HUES6 (cell line): ENCODE results near the gene NDEL1.

Source experiments
- H3K27ac ChIP-seq: 2 replicates; pipeline ENCODE4 v1.7.0; 2013; ENCODE audit warnings: low read depth, mild to moderate bottlenecking, low read length, inconsistent platforms
- H3K27me3 ChIP-seq: 2 replicates; pipeline ENCODE4 v1.6.1; 2013; ENCODE audit warnings: low read length; ENCODE audit not compliant: control insufficient read depth, insufficient read depth
- H3K36me3 ChIP-seq: 2 replicates; pipeline ENCODE4 v1.6.1; 2013; ENCODE audit warnings: low read length; ENCODE audit not compliant: control insufficient read depth, insufficient read depth
- H3K4me1 ChIP-seq: 2 replicates; pipeline ENCODE4 v1.6.1; 2013; ENCODE audit warnings: low read length; ENCODE audit not compliant: control insufficient read depth, insufficient read depth
- H3K4me3 ChIP-seq: 2 replicates; pipeline ENCODE4 v1.5.1; 2013; ENCODE audit warnings: low read depth, low read length
- H3K9ac ChIP-seq: one replicate; pipeline ENCODE4 v1.6.1; 2013; ENCODE audit warnings: mild to moderate bottlenecking, low read length
- H3K9me3 ChIP-seq: 2 replicates; pipeline ENCODE4 v1.6.1; 2013; ENCODE audit warnings: low read depth, low read length; ENCODE audit not compliant: control insufficient read depth, insufficient read depth

Gene NDEL1

DNA sequence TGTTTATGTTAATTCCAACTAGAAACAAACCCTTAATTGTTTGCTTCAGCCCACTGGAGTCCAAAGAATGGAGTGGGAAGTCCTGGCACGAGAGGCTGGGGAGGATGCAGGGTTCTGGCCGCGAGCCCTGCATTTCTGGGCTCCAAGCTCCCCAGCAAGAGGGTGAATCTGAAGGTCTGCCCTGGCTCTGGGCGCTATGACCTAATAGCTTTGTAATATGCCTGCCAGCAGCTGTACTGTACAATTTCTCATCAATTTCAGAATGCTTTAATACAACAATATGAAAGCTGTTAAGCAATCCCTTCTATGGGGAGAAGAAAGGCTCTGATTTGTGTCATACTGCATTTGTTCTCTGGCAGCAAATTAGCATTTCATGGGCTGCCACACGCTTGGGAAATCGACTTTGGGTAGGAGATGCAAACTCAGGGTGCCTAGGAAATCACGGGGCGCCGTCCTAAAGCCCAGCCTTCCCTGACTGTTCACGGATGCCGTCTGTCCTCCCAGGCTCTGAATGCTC is 43.8 kb downstream of the NDEL1 start:
- Histone ChIP-seq H3K9me3 (no peaks in the 10 kb centered on the region; the same call in 1 of the 2 replicates), H3K4me1 (no peaks in the 10 kb centered on the region), H3K4me3 (no peak overlapping the region), H3K27ac (no peak overlapping the region), H3K36me3 (peaks cover 100% of the 10 kb centered on the region), H3K9ac (no peak overlapping the region), H3K27me3 (no peaks in the 10 kb centered on the region)

DNA sequence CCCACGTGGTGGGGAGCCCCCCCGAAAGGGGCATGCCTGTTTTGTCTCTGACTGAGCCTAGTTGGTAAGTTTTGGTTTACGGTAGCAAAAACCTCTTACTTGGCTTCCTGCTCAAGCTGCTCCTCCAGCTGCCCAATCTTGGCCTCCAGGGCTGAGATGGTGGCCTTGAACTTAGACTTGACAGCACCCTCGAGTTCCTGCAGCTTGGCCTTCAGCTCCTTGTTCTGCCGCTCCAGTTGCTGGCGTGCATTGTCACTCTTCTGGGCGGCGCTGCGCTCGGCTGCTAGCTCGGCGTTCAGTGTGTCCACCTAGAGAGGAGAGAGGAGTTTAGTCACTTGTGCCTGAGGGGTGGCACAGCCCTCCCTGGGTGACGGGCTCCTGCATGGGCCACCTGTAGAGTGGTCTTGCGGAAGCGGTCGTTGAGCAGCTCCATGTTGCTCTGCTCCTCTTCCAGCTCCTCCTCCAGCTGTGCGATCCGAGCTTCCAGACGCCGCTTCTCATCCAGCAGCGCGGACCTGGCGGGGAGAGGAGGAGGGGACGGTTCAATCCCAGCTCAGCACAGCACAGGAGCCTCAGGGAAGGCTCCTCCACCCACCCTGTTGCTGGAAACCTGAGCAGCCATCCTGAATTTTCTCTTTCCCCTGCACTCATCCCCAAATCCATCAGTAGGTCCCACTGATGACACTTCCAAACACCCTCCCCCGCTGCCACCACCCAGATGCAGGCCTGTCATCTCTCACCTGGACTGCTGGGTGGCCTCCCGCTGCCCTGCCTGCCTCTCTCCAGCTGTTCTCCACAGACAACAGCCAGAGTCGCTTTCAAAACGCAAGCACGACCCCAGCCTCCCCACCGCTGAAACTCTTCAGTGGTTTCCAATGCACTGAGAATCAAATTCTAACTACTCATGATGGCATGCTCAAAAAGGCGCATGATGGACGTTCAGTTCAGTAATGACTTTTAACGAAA is 44.6 kb downstream of the NDEL1 start:
- no peak overlapping the region for H3K4me3 ChIP-seq
- H3K9me3 ChIP-seq, result no peaks in the 10 kb centered on the region; the same call in 1 of the 2 replicates
- no peaks in the 10 kb centered on the region for H3K4me1 ChIP-seq
- H3K36me3 ChIP-seq, result peaks cover 100% of the 10 kb centered on the region
- H3K27me3 ChIP-seq, result no peaks in the 10 kb centered on the region
- no peak overlapping the region for H3K9ac ChIP-seq
- H3K27ac ChIP-seq, result no peak overlapping the region

DNA sequence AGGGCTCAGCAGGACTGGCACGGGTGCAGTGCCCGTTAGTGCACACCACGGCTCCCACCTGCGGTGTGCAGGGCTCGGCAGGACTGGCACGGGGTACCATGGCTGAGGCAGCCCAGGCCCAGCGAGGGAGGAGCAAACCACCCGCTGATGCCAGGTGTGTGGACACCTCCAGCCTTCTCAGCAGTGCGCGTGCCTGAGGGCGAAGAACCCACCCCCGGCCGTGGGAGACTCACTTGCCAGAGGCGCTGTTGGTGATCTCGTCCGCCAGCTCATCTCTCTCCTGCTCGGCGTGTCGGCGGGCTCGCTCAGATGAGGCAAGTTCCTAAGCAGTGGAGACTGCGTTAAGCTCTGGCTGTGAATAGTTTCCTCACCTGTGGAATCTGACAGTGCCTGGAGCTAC is 45.4 kb downstream of the NDEL1 start:
- no peaks in the 10 kb centered on the region for H3K4me1 ChIP-seq
- H3K9ac ChIP-seq, result no peak overlapping the region
- H3K36me3 ChIP-seq, result peaks cover 100% of the 10 kb centered on the region
- no peak overlapping the region for H3K27ac ChIP-seq
- H3K9me3 ChIP-seq, result no peaks in the 10 kb centered on the region; the same call in 1 of the 2 replicates
- no peak overlapping the region for H3K4me3 ChIP-seq
- H3K27me3 ChIP-seq, result no peaks in the 10 kb centered on the region

DNA sequence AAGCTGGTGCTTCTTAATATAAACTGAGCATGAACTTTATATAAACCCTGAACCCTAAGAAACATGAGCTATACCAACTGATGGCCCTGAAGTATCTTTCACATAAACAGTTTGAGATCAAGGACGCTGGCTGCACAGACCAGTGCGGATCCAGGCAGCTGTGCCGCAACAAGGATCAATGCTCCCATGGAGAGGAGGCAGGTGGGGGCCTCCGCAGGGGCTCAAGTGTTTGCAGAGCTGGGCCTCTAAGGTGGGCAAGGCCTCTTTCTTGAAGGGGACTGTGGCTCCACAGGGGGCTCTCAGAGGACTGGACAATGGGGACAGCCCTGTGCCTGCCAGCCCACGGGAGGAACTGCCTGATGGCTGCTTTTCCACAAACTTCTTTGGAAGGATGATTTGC is 46.0 kb downstream of the NDEL1 start:
- H3K27ac ChIP-seq, result no peak overlapping the region
- peaks cover 100% of the 10 kb centered on the region for H3K36me3 ChIP-seq

DNA sequence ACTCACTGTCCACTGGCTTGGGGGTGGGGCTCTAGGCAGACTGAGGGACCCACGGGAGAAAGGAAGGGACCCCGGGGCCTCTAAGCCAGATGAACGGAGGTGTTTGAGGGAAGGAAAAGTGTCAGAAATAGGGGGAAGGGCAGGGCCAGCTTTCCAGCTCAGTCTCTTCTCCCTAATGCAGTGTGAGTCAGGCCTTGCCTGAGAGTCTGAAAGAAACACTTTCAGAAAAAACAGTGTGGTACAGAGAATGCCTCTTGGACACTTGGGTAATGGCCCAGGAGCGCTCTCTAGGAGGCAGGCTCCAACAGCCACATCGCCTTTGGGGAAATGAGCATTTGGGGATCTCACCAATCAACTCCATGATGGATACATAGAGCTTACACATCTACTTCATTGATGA is 46.9 kb downstream of the NDEL1 start:
- H3K9ac ChIP-seq, result no peak overlapping the region
- H3K27me3 ChIP-seq, result no peaks in the 10 kb centered on the region
- H3K36me3 ChIP-seq, result peaks cover 100% of the 10 kb centered on the region
- no peaks in the 10 kb centered on the region; the same call in 1 of the 2 replicates for H3K9me3 ChIP-seq
- no peak overlapping the region for H3K27ac ChIP-seq
- no peak overlapping the region for H3K4me3 ChIP-seq
- H3K4me1 ChIP-seq, result no peaks in the 10 kb centered on the region

More for the DNA sequence above, 46.0 kb downstream of the NDEL1 start:
- no peak overlapping the region for H3K4me3 ChIP-seq
- H3K9ac ChIP-seq, result no peak overlapping the region
- no peaks in the 10 kb centered on the region for H3K27me3 ChIP-seq
- no peaks in the 10 kb centered on the region for H3K4me1 ChIP-seq
- no peaks in the 10 kb centered on the region; the same call in 1 of the 2 replicates for H3K9me3 ChIP-seq

DNA sequence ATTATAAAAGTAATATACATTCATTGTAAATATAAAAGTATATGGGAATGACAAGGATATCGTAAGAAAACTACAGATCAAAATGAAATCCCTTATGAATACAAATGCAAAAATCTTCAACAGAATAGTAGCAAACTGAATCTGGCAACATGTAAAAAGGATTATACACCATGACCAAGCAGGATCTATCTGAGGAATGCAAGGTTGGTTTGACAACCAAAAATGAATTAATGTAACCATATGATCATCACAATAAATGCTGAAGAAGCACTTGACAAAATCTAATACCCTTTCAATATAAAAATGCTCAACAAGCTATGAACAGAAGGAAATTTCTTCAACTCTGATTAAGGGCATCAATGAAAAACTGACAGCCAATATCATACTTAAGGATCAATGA is 48.8 kb downstream of the NDEL1 start:
- Histone ChIP-seq H3K4me3 (no peak overlapping the region), H3K9ac (no peak overlapping the region), H3K9me3 (no peaks in the 10 kb centered on the region; the same call in 1 of the 2 replicates), H3K27ac (no peak overlapping the region), H3K27me3 (no peaks in the 10 kb centered on the region), H3K4me1 (no peaks in the 10 kb centered on the region), H3K36me3 (peaks cover 99% of the 10 kb centered on the region)

DNA sequence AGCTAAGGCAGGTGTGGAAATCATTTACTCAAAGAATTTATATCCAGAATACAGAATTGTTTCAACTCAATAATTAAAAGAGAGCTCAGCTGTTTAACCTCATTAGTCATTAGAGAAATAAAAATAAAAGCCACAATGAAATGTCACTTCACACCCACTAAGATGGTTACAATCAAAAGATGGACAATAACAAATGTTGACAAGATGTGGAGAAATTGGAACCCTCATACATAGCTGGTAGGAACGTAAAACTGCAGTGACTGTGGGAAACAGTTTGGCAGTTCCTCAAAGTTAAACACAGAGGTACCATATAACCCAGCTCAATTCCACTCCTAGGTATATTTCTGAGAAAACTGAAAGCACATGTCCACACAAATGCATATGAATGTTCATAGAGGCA is 49.8 kb downstream of the NDEL1 start:
- H3K36me3 ChIP-seq, result peaks cover 99% of the 10 kb centered on the region

DNA sequence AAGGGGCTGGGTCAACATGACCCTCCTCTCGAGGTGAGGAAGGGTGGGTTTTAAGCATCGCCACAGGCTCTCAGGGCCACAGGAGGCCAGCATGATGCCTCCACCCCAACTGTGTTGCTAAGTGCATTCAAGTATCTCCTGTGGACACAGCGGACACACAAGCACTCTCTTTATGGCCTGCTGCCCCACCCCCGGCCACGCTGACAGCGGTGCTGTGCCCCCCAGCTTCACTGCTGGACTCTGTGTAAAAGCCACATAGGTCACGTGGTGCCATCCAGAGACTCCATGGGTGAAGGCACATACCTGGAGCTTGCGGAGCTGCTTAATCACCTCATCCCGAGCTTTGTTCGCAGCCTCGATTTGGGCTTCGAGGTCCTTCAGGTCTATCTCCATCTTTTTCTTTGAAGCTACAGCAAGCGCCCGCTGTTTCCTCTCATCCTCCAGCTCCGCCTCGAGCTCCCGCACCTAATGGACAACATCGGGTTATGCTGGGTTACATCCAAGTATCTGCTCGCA is 51.5 kb downstream of the NDEL1 start:
- H3K27ac ChIP-seq, result no peak overlapping the region
- H3K9me3 ChIP-seq, result no peaks in the 10 kb centered on the region; the same call in 1 of the 2 replicates
- H3K4me3 ChIP-seq, result no peak overlapping the region
- H3K27me3 ChIP-seq, result no peaks in the 10 kb centered on the region
- H3K9ac ChIP-seq, result no peak overlapping the region
- H3K4me1 ChIP-seq, result no peaks in the 10 kb centered on the region
- peaks cover 99% of the 10 kb centered on the region for H3K36me3 ChIP-seq

More for the DNA sequence above, 49.8 kb downstream of the NDEL1 start:
- H3K9me3 ChIP-seq, result no peaks in the 10 kb centered on the region; the same call in 1 of the 2 replicates
- H3K27ac ChIP-seq, result no peak overlapping the region
- no peak overlapping the region for H3K4me3 ChIP-seq
- H3K9ac ChIP-seq, result no peak overlapping the region
- no peaks in the 10 kb centered on the region for H3K4me1 ChIP-seq
- H3K27me3 ChIP-seq, result no peaks in the 10 kb centered on the region

DNA sequence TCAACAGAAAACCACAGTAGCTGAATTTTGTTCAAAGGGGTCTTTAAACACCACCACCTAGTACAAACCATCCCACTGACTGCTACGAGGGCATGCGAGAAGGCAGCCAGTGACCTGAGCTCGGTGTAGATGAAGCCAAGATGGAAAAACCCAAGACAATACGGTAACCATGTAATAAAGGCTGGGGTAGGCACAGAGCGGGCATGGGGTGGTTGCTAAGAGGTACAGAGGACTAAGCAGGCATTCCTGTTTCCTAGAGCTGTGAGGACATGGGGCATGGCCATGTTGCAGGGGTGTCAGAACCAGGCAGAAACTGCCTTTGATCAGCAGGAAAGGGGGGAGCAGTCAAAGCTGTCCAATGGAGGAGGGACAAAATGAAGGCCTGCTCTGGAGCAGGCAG is 52.1 kb downstream of the NDEL1 start:
- Histone ChIP-seq H3K9me3 (no peaks in the 10 kb centered on the region; the same call in 1 of the 2 replicates), H3K9ac (no peak overlapping the region), H3K36me3 (peaks cover 99% of the 10 kb centered on the region), H3K27ac (no peak overlapping the region), H3K27me3 (no peaks in the 10 kb centered on the region), H3K4me3 (no peak overlapping the region), H3K4me1 (no peaks in the 10 kb centered on the region)

DNA sequence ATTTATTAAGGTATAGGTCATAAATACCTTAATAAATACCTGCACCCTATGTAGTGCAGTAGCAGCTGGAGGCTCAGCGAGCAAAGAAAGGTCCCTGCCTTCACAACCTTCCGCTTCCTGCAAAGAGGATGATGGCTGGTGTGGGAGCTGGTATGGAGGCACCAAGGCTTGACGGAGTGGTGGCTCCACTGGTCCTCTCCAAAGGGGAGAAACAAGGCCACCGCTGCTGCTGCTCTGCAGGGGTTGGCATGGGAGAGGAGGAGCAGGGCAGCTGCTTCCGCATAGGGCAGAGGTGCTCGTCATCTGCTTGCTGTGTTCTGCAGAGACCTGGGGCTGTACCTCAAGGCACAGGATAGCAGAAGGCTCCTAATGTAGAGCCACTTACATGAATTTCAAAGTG is 52.8 kb downstream of the NDEL1 start:
- Histone ChIP-seq H3K27ac (no peak overlapping the region), H3K4me3 (no peak overlapping the region), H3K9ac (no peak overlapping the region), H3K9me3 (no peaks in the 10 kb centered on the region; the same call in 1 of the 2 replicates), H3K36me3 (peaks cover 99% of the 10 kb centered on the region), H3K4me1 (no peaks in the 10 kb centered on the region), H3K27me3 (no peaks in the 10 kb centered on the region)

DNA sequence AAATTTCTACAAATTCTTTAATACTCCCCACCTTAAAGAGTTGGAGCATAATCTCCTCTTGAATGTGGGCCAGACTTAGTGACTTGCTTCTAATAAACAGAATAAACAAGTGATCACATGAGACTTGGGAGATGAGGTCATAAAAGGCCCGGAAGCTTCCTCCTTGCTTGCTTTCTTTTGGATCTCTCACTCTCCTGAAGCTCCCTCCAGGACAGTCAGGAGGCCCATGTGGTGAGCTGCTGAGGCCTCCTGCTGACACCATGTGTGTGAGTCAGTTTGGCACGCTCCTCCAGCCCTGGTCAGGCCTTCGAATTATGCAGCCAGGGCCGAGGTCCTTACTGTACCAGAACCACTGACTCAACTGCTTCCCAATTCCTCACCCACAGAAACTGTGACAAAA is 53.2 kb downstream of the NDEL1 start:
- Histone ChIP-seq H3K27me3 (no peaks in the 10 kb centered on the region), H3K36me3 (peaks cover 99% of the 10 kb centered on the region), H3K9ac (no peak overlapping the region), H3K4me1 (no peaks in the 10 kb centered on the region), H3K4me3 (no peak overlapping the region), H3K9me3 (no peaks in the 10 kb centered on the region; the same call in 1 of the 2 replicates), H3K27ac (no peak overlapping the region)
